22Rv1 (cell line): ENCODE results near the gene MDM1.

Source experiments
- ZFX ChIP-seq: fragments of 450-650 bp; IDR thresholded peaks from 2 replicates; pipeline ENCODE4 v1.6.1; 2017; ENCODE audit warnings: antibody characterized with exemption, borderline replicate concordance
- TF ChIP-seq, protein P1 (sequence below): fragments of 450-650 bp; IDR thresholded peaks from 2 replicates; pipeline ENCODE4 v1.5.1; 2017; ENCODE audit warnings: mild to moderate bottlenecking

DNA sequence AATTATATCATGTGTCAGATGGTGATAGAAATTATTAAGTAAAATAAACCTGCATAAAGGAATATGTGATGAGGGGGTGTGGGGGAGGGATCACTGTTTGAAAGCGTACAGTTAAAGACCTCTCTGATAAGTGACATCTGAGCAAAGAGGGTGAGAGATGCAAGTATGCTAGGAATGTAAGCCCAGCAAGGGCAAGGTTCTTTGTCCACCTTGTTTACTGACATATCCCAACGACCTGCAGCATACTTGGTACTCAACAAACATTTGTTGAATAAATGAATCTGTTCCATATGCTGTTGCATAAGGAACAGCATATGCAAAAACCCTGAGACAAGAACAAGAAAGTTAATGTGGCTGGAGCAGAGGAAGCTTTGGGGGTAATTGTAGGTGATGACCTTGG lies 12.0 kb upstream of the MDM1 start:
- TF ChIP-seq, protein P1, sequence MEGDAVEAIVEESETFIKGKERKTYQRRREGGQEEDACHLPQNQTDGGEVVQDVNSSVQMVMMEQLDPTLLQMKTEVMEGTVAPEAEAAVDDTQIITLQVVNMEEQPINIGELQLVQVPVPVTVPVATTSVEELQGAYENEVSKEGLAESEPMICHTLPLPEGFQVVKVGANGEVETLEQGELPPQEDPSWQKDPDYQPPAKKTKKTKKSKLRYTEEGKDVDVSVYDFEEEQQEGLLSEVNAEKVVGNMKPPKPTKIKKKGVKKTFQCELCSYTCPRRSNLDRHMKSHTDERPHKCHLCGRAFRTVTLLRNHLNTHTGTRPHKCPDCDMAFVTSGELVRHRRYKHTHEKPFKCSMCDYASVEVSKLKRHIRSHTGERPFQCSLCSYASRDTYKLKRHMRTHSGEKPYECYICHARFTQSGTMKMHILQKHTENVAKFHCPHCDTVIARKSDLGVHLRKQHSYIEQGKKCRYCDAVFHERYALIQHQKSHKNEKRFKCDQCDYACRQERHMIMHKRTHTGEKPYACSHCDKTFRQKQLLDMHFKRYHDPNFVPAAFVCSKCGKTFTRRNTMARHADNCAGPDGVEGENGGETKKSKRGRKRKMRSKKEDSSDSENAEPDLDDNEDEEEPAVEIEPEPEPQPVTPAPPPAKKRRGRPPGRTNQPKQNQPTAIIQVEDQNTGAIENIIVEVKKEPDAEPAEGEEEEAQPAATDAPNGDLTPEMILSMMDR = no peak
- TF ChIP-seq ZFX = no peak
